ENCODE data around the gene CHAF1B. TPM values are rescaled to one million over a fixed set of nuclear protein-coding genes. Genes with fewer than 3 reads are reported as not detected.

Gene CHAF1B
- total and polyA plus RNA-seq, 9 of the 15 experiments (the other 6 are each of a cell fraction or from before 2014, with no cell fraction given) = 7.5 to 36.8 (median 21.0) TPM

GRCh38 chr21:36434144-36434543 is 49.0 kb downstream of the CHAF1B start (continued):
- no peak for TF ChIP-seq HNRNPUL1 (IDR thresholded peaks at IDR 0.05; ENCODE audit: low read length)

- DNase-seq (ENCODE audit: extremely low read depth in 1 of 4, low spot score in 3 of 4) (no peak), ATAC-seq (peak; percentile 17; the same call in 1 of the 3 replicates), FAIRE-seq (no peak)
- ChIA-PET POLR2A (interaction anchor here (0.7 to 1.9 kb wide), 3 partner anchors 7 to 1199 kb away, joined by 3 to 6 read pairs (median 4); no protein-coding TSS in a partner anchor), CTCF (ENCODE audit: low intra/inter-chr PET ratio) (no interaction called here)
- H4K20me1 ChIP-seq (replicated peaks; ENCODE audit: control insufficient read depth, insufficient read depth, low read length) = peaks cover 2% of the 10 kb centered on the region; the same call in 1 of the 2 replicates
- H3K79me2 ChIP-seq (ENCODE audit: control insufficient read depth, insufficient read depth, low read length) = no peaks in the 10 kb centered on the region
- H3K9ac ChIP-seq (ENCODE audit: insufficient read depth in 1 of 2, low read depth in 2 of 2, low read length in 2 of 2) = no peak overlapping the region
- H3K27me3 ChIP-seq (ENCODE audit: control insufficient read depth in 2 of 2, insufficient read depth in 2 of 2, low read length in 2 of 2) = peaks cover 20 to 34% of the 10 kb centered on the region in 2 experiments; a peak in 4 of 5 replicates
- peaks cover 0 to 10% of the 10 kb centered on the region in 2 experiments; a peak in 3 of 5 replicates for H3K4me1 ChIP-seq (replicated peaks in 1 of 2; ENCODE audit: control insufficient read depth in 2 of 2, insufficient read depth in 2 of 2, low read length in 2 of 2)
- H3K4me2 ChIP-seq (ENCODE audit: insufficient read depth, low read length) = no peak overlapping the region
- H3K4me3 ChIP-seq = no peak overlapping the region
- BruUV-seq (replicated peaks) = no TSS peak
- in situ Hi-C loops (cut with MboI) (no loop called here), intact Hi-C loops (cut with micrococcal nuclease) (no loop called here)
- H3K27ac ChIP-seq (ENCODE audit: extremely low read depth, low read depth, low read length) = no peak overlapping the region
- WGBS (ENCODE audit: insufficient coverage, low coverage, missing lambda C conversion rate) = 3% methylated on average over 5 of the region's 5 CpGs
- H3K9me3 ChIP-seq (replicated peaks; ENCODE audit: control insufficient read depth, insufficient read depth, low read depth, low read length) = no peaks in the 10 kb centered on the region
- H3K36me3 ChIP-seq (ENCODE audit: control insufficient read depth, insufficient read depth, low read length) = no peaks in the 10 kb centered on the region
- no peak overlapping the region for H2AFZ ChIP-seq (ENCODE audit: low read depth, low read length)
- H3K9me1 ChIP-seq (ENCODE audit: control insufficient read depth, insufficient read depth, low read length) = no peaks in the 10 kb centered on the region
- peak; percentile 82 for TF ChIP-seq RBM25 (IDR thresholded peaks at IDR 0.05; ENCODE audit: low read depth, low read length, severe bottlenecking)
- 0 out of 2 replicates have a peak, but pooled peaks have one; percentile 11 for TF ChIP-seq EGR1 (conservative IDR thresholded peaks at IDR 0.05)
- 0 out of 2 replicates have a peak, but pooled peaks have one; percentile 38 for TF ChIP-seq CEBPG (CRISPR knock-in tag; IDR thresholded peaks at IDR 0.05)
- no peak for TF ChIP-seq CEBPG (tag; conservative IDR thresholded peaks at IDR 0.05 in 1 of 2, IDR thresholded peaks at IDR 0.05 in 1 of 2)
- TF ChIP-seq TEAD2 (tag; IDR thresholded peaks at IDR 0.05) = no peak
- no peak for TF ChIP-seq ZNF24 (IDR thresholded peaks at IDR 0.05)
- no peak for TF ChIP-seq MTF1 (CRISPR knock-in tag; IDR thresholded peaks at IDR 0.05; ENCODE audit: borderline replicate concordance)
- no peak for TF ChIP-seq SMARCA5 (IDR thresholded peaks at IDR 0.05)
- no peak for TF ChIP-seq MBD1 (CRISPR knock-in tag; IDR thresholded peaks at IDR 0.05)
- TF ChIP-seq FOXJ3 (CRISPR knock-in tag; IDR thresholded peaks at IDR 0.05) = no peak
- TF ChIP-seq ZNF77 (CRISPR knock-in tag; IDR thresholded peaks at IDR 0.05) = no peak
- TF ChIP-seq CEBPB (tag; IDR thresholded peaks at IDR 0.05) = no peak
- TF ChIP-seq HDAC6 (IDR thresholded peaks at IDR 0.05; ENCODE audit: low read depth, low read length) = no peak
- no peak for TF ChIP-seq ZNF668 (CRISPR knock-in tag; IDR thresholded peaks at IDR 0.05)
- TF ChIP-seq SP1 (CRISPR knock-in tag; IDR thresholded peaks at IDR 0.05) = no peak
- no peak for TF ChIP-seq TGIF2 (CRISPR knock-in tag; IDR thresholded peaks at IDR 0.05)
- no peak for TF ChIP-seq HLTF (IDR thresholded peaks at IDR 0.05)
- TF ChIP-seq MAFF (IDR thresholded peaks at IDR 0.05; ENCODE audit: low read length) = no peak
These were observed 51.9 kb downstream of the CHAF1B start for GRCh38 chr21:36436829-36437744.
